Fibroblast of lung (primary cell): Measurements from ENCODE around the gene RENBP.

ENCODE experiments used
- CTCF ChIP-seq, 2 donors: IDR thresholded peaks in 1 of 2; conservative IDR thresholded peaks in 1 of 2; 1 replicate in 1 of 2; 2 replicates in 1 of 2; pipeline ENCODE4 v1.5.1; 2011 to 2012; ENCODE audit warnings: low read length in 2 of 2, control low read depth in 1 of 2, inconsistent platforms in 1 of 2, low read depth in 1 of 2, mild to moderate bottlenecking in 1 of 2
- EZH2 ChIP-seq: IDR thresholded peaks from 2 replicates; pipeline ENCODE4 v1.5.1; 2012; ENCODE audit warnings: low read length, control low read depth, mild to moderate bottlenecking; ENCODE audit errors: missing control alignments

GRCh38 chrX:153967536-153968224 lies 23.2 kb upstream of the RENBP start:
- no peak for TF ChIP-seq EZH2
- no peak for TF ChIP-seq CTCF (conservative IDR thresholded peaks at IDR 0.05 in 1 of 2, IDR thresholded peaks at IDR 0.05 in 1 of 2; ENCODE audit: low read depth in 1 of 2, low read length in 2 of 2)
